A375 (cell line): ENCODE data around the gene TSC22D2. TPM values are rescaled to one million over a fixed set of nuclear protein-coding genes. Genes with fewer than 3 reads are reported as not detected.

Experiments used
- total RNA-seq: library from RNA; depleted of rRNA; stranded (reverse); fragments of >200 nt; shearing (Covaris generic); gene quantifications from 2 replicates; pipeline ENCODE4 v1.2.3, GENCODE V29; 2014; rRNA removed

Gene TSC22D2
- total RNA-seq = 4.1 and 6.5 TPM in 2 replicates

DNA sequence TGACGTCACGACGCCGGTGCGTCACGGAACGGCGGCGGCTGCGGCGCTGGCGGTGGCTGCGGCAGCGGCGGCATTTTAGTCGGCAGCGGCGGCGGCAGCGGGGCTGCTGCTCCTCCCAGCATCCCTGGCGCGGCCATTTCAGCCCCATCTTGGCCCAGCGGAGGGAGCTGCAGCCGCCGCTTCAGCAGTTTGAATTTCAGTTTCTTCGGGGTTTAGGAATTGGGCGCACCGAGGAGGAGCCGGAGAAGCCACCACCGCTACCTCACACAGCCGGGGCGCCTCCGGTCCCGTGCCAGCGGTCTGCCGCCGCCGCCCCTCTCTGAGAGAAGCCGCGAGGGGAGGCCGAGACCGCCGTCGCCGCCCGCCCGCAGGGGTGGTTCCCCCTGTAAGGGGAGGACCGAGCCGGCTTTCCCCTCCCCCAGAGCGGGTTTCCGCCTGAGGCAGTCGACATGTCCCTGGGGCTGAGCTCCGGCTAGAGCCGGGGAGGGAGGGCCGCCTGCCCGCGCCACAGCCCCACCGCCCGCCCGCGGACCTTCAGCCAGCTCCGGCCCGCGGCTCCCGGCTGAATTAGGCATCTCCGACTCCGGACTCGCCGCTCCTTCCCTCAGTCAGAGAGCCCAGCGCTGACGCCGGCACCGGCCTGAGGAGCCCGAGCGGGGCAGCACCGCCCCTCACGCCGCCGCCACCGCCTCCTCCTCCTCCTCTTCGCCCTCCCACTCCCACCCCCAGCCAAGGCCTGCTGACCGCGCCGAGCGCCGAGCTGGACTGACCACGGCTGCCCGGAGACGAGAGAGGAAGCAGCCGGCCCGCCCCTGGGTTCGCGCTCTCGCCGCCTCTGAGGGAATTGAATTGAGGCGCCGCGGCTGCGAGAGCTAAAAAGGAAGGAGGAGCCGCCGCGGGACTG, at the start of gene TSC22D2:
Gene TSC22D2 (plus strand): TSS at position 78 of the 904 bp plus-strand sequence. CDS start 1,053 bp downstream, outside the sequence.

Other genes with a start within 250 kb of the TSC22D2 start
- 359 and 416 TPM in 2 replicates for gene SERP1, start 138.2 kb downstream of the TSC22D2 start, total RNA-seq
- 164 and 193 TPM in 2 replicates for gene EIF2A, start 138.5 kb downstream of the TSC22D2 start, total RNA-seq
- gene SELENOT, start 195.0 kb downstream of the TSC22D2 start, total RNA-seq = 32.1 and 39.8 TPM in 2 replicates